ENCODE data around the gene EFCAB10. TPM values are rescaled to one million over a fixed set of nuclear protein-coding genes. Genes with fewer than 3 reads are reported as not detected.

Gene EFCAB10
- total and polyA plus RNA-seq, 2 of the 13 experiments (the other 11 are each of a cell fraction or from before 2014, with no cell fraction given), result 0.40 TPM; not detected in 1

- CTCF ChIA-PET (ENCODE audit: low intra/inter-chr PET ratio, low total read pairs), result no interaction called here
- no peaks in the 10 kb centered on the region for H4K20me1 ChIP-seq (ENCODE audit: insufficient read depth, low read length)
- ATAC-seq (no peak), DNase-seq (ENCODE audit: low spot score) (no peak), FAIRE-seq (no peak)
- H3K9me3 ChIP-seq (ENCODE audit: low read length), result no peaks in the 10 kb centered on the region
- H2AFZ ChIP-seq (ENCODE audit: low read length), result no peak overlapping the region
- TF ChIP-seq RNF2 (conservative IDR thresholded peaks at IDR 0.05; ENCODE audit: low read depth), result no peak
- TF ChIP-seq ZBTB39 (CRISPR knock-in tag; IDR thresholded peaks at IDR 0.05), result no peak
- TF ChIP-seq ZNF160 (CRISPR knock-in tag; IDR thresholded peaks at IDR 0.05), result no peak
- no peak for TF ChIP-seq PREB (CRISPR knock-in tag; IDR thresholded peaks at IDR 0.05)
- no peak overlapping the region for H3K4me3 ChIP-seq (replicated peaks in 1 of 3; ENCODE audit: insufficient read depth in 1 of 3, low read depth in 2 of 3, low read length in 3 of 3)
- H3K9ac ChIP-seq (ENCODE audit: insufficient read depth, low read depth, low read length), result no peak overlapping the region
- no peak overlapping the region for H3K4me2 ChIP-seq (ENCODE audit: low read depth, low read length)
- in situ Hi-C loops (cut with HindIII; ENCODE audit: extremely low pct_ligation_motif_present, low pct_unique_long_range_greater_than_20kb), result no loop called here
- no peaks in the 10 kb centered on the region; a peak in 1 of 5 replicates for H3K27me3 ChIP-seq (ENCODE audit: control insufficient read depth in 1 of 2, insufficient read depth in 2 of 2, low read length in 2 of 2)
- no peaks in the 10 kb centered on the region for H3K79me2 ChIP-seq (ENCODE audit: insufficient read depth, low read length)
- H3K4me1 ChIP-seq (ENCODE audit: insufficient read depth, low read length), result 0 out of 2 replicates have a peak, but pooled peaks cover 9% of the 10 kb centered on the region
- no TSS peak for BruUV-seq (replicated peaks)
- no peak overlapping the region for H3K27ac ChIP-seq (ENCODE audit: extremely low read length, insufficient read depth, low read length)
- WGBS (ENCODE audit: low lambda C conversion rate), result 96% methylated on average over 25 of the region's 39 CpGs
- no peaks in the 10 kb centered on the region for H3K36me3 ChIP-seq (replicated peaks in 1 of 2; ENCODE audit: control insufficient read depth in 1 of 2, insufficient read depth in 2 of 2, low read length in 2 of 2)
- POLR2A ChIA-PET, result no interaction called here
- intact Hi-C loops (cut with micrococcal nuclease; ENCODE audit: unreplicated experiment), result no loop called here
Measured at GRCh38 chr7:105583061-105583460, 1.8 kb upstream of the EFCAB10 start.
